ENCODE measurements around the gene NOL7. TPM values are rescaled to one million over a fixed set of nuclear protein-coding genes. Genes with fewer than 3 reads are reported as not detected.

NOL7 gene
- total RNA-seq, 2 donors from 2014 or later = 47.8 to 52.9 TPM

DNA sequence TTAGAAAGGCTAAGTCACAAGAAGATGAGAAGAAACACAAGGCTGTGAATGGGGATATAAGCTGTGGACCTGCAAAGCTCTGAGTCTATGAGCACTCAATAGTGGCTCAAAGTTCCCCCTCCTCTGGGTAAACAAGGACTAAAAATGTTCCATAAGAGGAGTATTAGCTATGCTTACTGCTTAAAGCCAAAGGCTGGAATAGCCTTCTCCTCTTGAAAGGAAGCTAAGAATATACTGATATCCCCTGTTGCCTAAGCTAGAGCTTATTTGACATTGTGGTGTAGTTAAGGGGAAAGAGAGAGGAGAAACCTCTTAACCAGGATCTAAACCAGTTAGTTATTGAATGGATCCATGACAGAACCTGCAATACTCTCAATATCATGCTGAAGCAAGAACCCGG, 45.8 kb downstream of the NOL7 start:
- Histone ChIP-seq H3K4me1 (ENCODE audit: control insufficient read depth, insufficient read depth, low read length) (no peaks in the 10 kb centered on the region), H3K36me3 (ENCODE audit: control insufficient read depth, insufficient read depth, low read length) (no peaks in the 10 kb centered on the region), H3K9ac (ENCODE audit: extremely low read depth, low read length, poor library complexity, severe bottlenecking) (no peak overlapping the region), H3K27me3 (ENCODE audit: control insufficient read depth, insufficient read depth, low read length, poor library complexity, severe bottlenecking) (no peaks in the 10 kb centered on the region), H3K27ac (ENCODE audit: low read depth, low read length) (no peak overlapping the region), H3K9me3 (ENCODE audit: control insufficient read depth, low read length) (no peaks in the 10 kb centered on the region), H3K4me3 (ENCODE audit: low read length) (no peak overlapping the region)
- peaks cover 22% of the 10 kb centered on the region for H3K4me1 Mint-ChIP-seq
- no peak for TF ChIP-seq CTCF (conservative IDR thresholded peaks at IDR 0.05)
- no peak for DNase-seq
- H3K9me3 Mint-ChIP-seq = no peaks in the 10 kb centered on the region
- H3K36me3 Mint-ChIP-seq (ENCODE audit: low read depth) = peaks cover 3% of the 10 kb centered on the region
- H3K4me3 Mint-ChIP-seq = no peak overlapping the region
- H3K27ac Mint-ChIP-seq = no peak overlapping the region
- no peaks in the 10 kb centered on the region for H3K27me3 Mint-ChIP-seq (ENCODE audit: insufficient read depth)
- WGBS, 2 experiments (ENCODE audit: insufficient coverage in 1 of 2, insufficient read length in 1 of 2) = 93 to 100% methylated on average over 1 of the region's 1 CpG

DNA sequence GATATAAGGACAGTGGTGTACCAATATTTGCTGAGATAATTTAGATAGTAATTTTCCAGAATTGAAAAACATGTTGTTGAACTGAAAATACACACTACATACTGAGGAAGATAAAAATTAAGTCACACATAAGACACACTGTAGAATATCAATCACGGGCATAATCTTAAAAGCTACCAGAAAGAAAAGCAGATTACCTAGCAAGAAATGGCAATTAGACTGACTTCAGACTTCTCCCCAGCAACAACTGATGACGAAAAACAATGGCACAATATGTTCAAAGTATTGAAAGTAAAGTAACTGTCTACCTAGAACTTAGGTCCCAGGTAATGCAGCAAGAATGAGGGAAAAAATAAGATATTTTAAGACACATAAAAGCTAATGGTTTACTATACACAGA, 46.5 kb downstream of the NOL7 start:
- Mint-ChIP-seq H3K4me1 (peaks cover 24% of the 10 kb centered on the region), H3K27ac (peak overlapping the region; percentile 8)

GRCh38 chr6:13662651-13663334, 47.7 kb downstream of the NOL7 start:
- no peaks in the 10 kb centered on the region for H3K27me3 Mint-ChIP-seq (ENCODE audit: insufficient read depth)
- Histone ChIP-seq H3K4me3 (ENCODE audit: low read length) (no peak overlapping the region), H3K9ac (ENCODE audit: extremely low read depth, low read length, poor library complexity, severe bottlenecking) (no peak overlapping the region), H3K27ac (ENCODE audit: low read depth, low read length) (no peak overlapping the region), H3K27me3 (ENCODE audit: control insufficient read depth, insufficient read depth, low read length, poor library complexity, severe bottlenecking) (no peaks in the 10 kb centered on the region), H3K4me1 (ENCODE audit: control insufficient read depth, insufficient read depth, low read length) (no peaks in the 10 kb centered on the region), H3K9me3 (ENCODE audit: control insufficient read depth, low read length) (no peaks in the 10 kb centered on the region), H3K36me3 (ENCODE audit: control insufficient read depth, insufficient read depth, low read length) (no peaks in the 10 kb centered on the region)
- no peaks in the 10 kb centered on the region for H3K9me3 Mint-ChIP-seq
- DNase-seq = no peak
- H3K27ac Mint-ChIP-seq = peak overlapping the region; percentile 28
- WGBS, 2 experiments (ENCODE audit: insufficient coverage in 1 of 2, insufficient read length in 1 of 2) = 90 to 100% methylated on average over 1 to 3 of the region's 3 CpGs
- no peak for TF ChIP-seq CTCF (conservative IDR thresholded peaks at IDR 0.05)
- H3K4me3 Mint-ChIP-seq = no peak overlapping the region
- no peaks in the 10 kb centered on the region for H3K36me3 Mint-ChIP-seq (ENCODE audit: low read depth)
- H3K4me1 Mint-ChIP-seq = peaks cover 26% of the 10 kb centered on the region

More for the DNA sequence above, 46.5 kb downstream of the NOL7 start:
- Histone ChIP-seq H3K27me3 (ENCODE audit: control insufficient read depth, insufficient read depth, low read length, poor library complexity, severe bottlenecking) (no peaks in the 10 kb centered on the region), H3K4me1 (ENCODE audit: control insufficient read depth, insufficient read depth, low read length) (no peaks in the 10 kb centered on the region), H3K4me3 (ENCODE audit: low read length) (no peak overlapping the region), H3K27ac (ENCODE audit: low read depth, low read length) (no peak overlapping the region), H3K9me3 (ENCODE audit: control insufficient read depth, low read length) (no peaks in the 10 kb centered on the region), H3K9ac (ENCODE audit: extremely low read depth, low read length, poor library complexity, severe bottlenecking) (no peak overlapping the region), H3K36me3 (ENCODE audit: control insufficient read depth, insufficient read depth, low read length) (no peaks in the 10 kb centered on the region)
- Mint-ChIP-seq H3K36me3 (ENCODE audit: low read depth) (no peaks in the 10 kb centered on the region), H3K27me3 (ENCODE audit: insufficient read depth) (no peaks in the 10 kb centered on the region), H3K4me3 (no peak overlapping the region), H3K9me3 (no peaks in the 10 kb centered on the region)
- DNase-seq = no peak
- 98 to 100% methylated on average over 1 to 2 of the region's 2 CpGs for WGBS, 2 experiments (ENCODE audit: insufficient coverage in 1 of 2, insufficient read length in 1 of 2)
- no peak for TF ChIP-seq CTCF (conservative IDR thresholded peaks at IDR 0.05)

Data from endodermal cell (in vitro differentiated cells).